GM12873 (cell line): ENCODE results near the gene ARPC2.
A peak's percentile ranks its signal among the peaks of the same experiment; 100 is the strongest.

Source experiments
- TF ChIP-seq, protein P1 (sequence below): IDR thresholded peaks from 2 replicates; pipeline ENCODE4 v1.5.1; 2012; ENCODE audit warnings: low read depth, mild to moderate bottlenecking, moderate library complexity, low read length, control low read depth; ENCODE audit not compliant: insufficient read depth; ENCODE audit errors: missing control alignments

Gene ARPC2

DNA sequence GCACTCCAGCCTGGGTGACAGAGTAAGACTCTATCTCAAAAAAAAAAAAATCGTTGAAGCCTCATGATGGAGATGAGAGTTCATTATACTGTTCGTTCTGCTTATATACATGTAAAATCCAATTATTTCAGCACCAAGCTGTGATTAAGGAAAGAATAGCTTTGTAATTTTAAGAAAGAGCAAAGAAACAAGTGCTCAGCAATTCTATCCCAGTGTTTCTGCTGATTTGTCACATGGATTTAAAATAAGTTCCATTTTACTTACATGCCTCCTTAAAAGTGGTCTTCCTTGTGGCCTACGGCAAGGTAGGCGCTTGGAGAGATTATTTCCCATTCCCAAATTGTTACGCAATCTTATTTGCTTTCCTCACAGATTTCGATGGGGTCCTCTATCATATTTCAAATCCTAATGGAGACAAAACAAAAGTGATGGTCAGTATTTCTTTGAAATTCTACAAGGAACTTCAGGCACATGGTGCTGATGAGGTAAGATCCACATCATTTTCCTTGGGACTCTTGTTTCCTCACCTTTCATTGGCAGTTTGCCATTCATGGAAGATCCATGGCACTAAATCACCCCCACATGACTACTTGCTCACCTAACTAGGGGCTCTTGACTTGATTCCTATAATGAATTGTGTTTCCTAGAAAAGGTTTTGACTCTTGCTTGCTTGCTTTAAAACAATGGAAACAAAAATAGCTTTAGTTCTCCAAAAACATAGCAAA, 11.5 kb downstream of the ARPC2 start:
- TF ChIP-seq, protein P1, sequence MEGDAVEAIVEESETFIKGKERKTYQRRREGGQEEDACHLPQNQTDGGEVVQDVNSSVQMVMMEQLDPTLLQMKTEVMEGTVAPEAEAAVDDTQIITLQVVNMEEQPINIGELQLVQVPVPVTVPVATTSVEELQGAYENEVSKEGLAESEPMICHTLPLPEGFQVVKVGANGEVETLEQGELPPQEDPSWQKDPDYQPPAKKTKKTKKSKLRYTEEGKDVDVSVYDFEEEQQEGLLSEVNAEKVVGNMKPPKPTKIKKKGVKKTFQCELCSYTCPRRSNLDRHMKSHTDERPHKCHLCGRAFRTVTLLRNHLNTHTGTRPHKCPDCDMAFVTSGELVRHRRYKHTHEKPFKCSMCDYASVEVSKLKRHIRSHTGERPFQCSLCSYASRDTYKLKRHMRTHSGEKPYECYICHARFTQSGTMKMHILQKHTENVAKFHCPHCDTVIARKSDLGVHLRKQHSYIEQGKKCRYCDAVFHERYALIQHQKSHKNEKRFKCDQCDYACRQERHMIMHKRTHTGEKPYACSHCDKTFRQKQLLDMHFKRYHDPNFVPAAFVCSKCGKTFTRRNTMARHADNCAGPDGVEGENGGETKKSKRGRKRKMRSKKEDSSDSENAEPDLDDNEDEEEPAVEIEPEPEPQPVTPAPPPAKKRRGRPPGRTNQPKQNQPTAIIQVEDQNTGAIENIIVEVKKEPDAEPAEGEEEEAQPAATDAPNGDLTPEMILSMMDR: no peak

DNA sequence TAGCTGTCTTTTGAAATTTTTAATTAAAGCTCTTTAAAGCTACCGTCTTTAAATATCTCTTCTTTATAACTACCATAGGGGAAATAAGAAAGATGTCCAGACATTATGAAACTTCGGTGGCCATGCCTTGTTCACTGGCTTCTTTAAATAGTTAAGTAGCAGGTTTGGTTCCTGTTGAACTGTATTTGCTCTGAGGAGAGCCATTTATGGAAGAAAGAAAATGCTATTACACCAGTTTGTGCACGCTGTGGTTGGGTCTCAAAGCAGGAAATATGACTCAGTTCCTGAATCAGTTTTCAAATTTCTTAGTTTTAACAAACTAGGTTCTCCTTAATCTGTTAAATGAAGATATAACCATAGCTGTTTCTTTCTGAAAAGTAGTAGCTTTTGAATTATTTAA, 12.2 kb downstream of the ARPC2 start:
- TF ChIP-seq, protein P1: no peak

- TF ChIP-seq, protein P1: no peak
Observed at GRCh38 chr2:218229851-218230250, 12.9 kb downstream of the ARPC2 start.

GRCh38 chr2:218230882-218231281, 13.9 kb downstream of the ARPC2 start:
- TF ChIP-seq, protein P1: peak; percentile 46

- TF ChIP-seq, protein P1: no peak
Observed at GRCh38 chr2:218233543-218233942, 16.6 kb downstream of the ARPC2 start.

DNA sequence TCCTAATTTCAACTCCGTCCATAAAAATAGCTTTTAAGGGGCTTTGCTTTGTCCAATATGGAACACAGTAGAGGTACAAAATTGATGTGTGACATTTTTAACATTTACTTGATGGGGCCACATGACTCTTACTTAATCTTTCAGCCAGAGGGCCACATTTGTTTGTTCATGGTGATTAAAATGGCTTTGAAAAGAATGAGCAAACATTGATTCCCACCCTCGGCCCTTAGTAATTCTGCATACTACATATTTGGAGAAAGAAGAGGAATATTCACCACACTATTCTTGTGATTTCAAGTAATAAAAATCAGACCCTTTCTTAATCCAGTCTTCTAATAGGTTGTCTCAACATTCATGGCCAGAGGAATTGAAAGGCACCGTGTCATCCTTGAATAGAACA, 17.5 kb downstream of the ARPC2 start:
- TF ChIP-seq, protein P1: no peak

DNA sequence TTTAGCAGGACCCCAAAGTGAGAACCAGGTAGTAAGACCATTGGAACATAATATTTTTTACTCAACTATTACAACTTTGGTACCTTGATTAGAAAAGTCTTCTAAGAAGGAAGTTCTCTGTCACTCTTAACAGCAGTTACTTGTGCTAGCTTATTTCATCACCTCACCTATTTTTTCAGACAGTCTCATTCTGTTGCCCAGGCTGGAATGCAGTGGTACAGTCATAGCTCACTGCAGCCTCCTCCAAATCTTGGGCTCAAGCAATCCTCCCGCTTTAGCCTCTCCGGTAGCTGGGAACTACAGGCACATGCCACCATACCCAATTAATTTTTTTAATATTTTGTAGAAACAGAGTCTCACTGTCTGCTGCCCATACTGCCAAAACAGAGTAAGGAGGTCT, 18.0 kb downstream of the ARPC2 start:
- TF ChIP-seq, protein P1: no peak
